ENCODE measurements around the gene CCP110.

DNA sequence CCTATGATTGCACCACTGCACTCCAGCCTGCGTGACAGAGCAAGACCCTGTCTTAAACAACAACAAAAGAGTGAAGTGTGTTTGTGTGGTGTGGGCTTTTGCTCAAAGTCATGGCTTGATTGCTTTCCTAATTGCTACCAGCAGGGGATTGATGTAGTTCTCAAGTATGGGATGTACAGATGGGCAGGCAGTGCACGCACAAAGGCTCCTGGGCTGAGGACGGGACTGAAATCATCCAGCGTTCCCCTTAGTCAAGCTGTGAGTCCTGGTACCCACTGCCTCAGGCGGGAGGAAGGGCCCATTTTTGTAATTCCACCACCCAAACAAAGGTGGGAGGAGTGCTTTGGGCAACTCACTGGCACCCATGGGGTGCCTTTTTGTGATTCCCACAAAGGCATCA lies 49.1 kb upstream of the CCP110 start:
- no peak for TF ChIP-seq POLR2A (IDR thresholded peaks at IDR 0.05)
- TF ChIP-seq, protein P1, sequence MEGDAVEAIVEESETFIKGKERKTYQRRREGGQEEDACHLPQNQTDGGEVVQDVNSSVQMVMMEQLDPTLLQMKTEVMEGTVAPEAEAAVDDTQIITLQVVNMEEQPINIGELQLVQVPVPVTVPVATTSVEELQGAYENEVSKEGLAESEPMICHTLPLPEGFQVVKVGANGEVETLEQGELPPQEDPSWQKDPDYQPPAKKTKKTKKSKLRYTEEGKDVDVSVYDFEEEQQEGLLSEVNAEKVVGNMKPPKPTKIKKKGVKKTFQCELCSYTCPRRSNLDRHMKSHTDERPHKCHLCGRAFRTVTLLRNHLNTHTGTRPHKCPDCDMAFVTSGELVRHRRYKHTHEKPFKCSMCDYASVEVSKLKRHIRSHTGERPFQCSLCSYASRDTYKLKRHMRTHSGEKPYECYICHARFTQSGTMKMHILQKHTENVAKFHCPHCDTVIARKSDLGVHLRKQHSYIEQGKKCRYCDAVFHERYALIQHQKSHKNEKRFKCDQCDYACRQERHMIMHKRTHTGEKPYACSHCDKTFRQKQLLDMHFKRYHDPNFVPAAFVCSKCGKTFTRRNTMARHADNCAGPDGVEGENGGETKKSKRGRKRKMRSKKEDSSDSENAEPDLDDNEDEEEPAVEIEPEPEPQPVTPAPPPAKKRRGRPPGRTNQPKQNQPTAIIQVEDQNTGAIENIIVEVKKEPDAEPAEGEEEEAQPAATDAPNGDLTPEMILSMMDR (IDR thresholded peaks at IDR 0.05), result no peak

Measured in Peyer's patch (tissue), 4 donors.